IMR-90 (cell line): Measurements from ENCODE around the gene SLC30A10. TPM values are rescaled to one million over a fixed set of nuclear protein-coding genes. Genes with fewer than 3 reads are reported as not detected.

Experiments
- ATAC-seq: fragments of 200-7000 bp; cut with Tn5 transposase; 2 replicates; pipeline ENCODE4 v1.9.1; 2020; ENCODE audit warnings: low read depth, mild to moderate bottlenecking, moderate library complexity
- BruUV-seq: library from RNA; stranded (reverse); fragments of 400-500 nt; replicated peaks from 2 replicates; lab custom pipeline; 2021; lab: Mats Ljungman, UMichigan
- CTCF ChIA-PET: fragments of 300-600 bp; formaldehyde crosslinking; extraction: SDS; loops from one replicate; lab custom pipeline; 2021; ENCODE audit warnings: antibody characterized with exemption; lab: Yijun Ruan, JAX
- POLR2A ChIA-PET: fragments of 300-600 bp; sonication (Branson Sonifier 250); formaldehyde crosslinking; loops from one replicate; lab custom pipeline; 2022; ENCODE audit warnings: antibody characterized with exemption; ENCODE audit not compliant: unreplicated experiment; lab: Charles Lee
- DNase-seq: peaks from one replicate; pipeline ENCODE4 v3.0.0; 2013
- H2AFZ ChIP-seq: replicated peaks from 2 replicates; pipeline ENCODE3; 2013; ENCODE audit warnings: low read length, mild to moderate bottlenecking; ENCODE audit not compliant: poor library complexity
- H2AK5ac ChIP-seq: 2 replicates; pipeline ENCODE4 v1.6.1; 2013; ENCODE audit warnings: low read depth, low read length, inconsistent platforms
- H2AK9ac ChIP-seq: replicated peaks from 2 replicates; pipeline ENCODE3; 2013; ENCODE audit warnings: mild to moderate bottlenecking, low read depth, low read length, moderate library complexity; ENCODE audit not compliant: poor library complexity
- H2BK120ac ChIP-seq: 2 replicates; pipeline ENCODE4 v1.6.1; 2013; ENCODE audit warnings: low read depth, low read length, inconsistent platforms
- H2BK15ac ChIP-seq: 3 replicates; pipeline ENCODE4 v1.6.1; 2013; ENCODE audit warnings: low read depth, low read length, inconsistent platforms
- H2BK20ac ChIP-seq: 2 replicates; pipeline ENCODE4 v1.6.1; 2013; ENCODE audit warnings: low read depth, mild to moderate bottlenecking, inconsistent platforms, low read length, moderate library complexity
- H2BK5ac ChIP-seq: 2 replicates; pipeline ENCODE4 v1.6.1; 2013; ENCODE audit warnings: mild to moderate bottlenecking, low read depth, low read length, inconsistent platforms; ENCODE audit not compliant: poor library complexity, severe bottlenecking
- H3K14ac ChIP-seq: replicated peaks from 2 replicates; pipeline ENCODE4 v1.6.1; 2013; ENCODE audit warnings: low read depth, low read length, inconsistent platforms
- H3K18ac ChIP-seq: 2 replicates; pipeline ENCODE4 v1.6.1; 2013; ENCODE audit warnings: low read depth, low read length, control low read depth
- H3K23ac ChIP-seq: 2 replicates; pipeline ENCODE4 v1.6.1; 2013; ENCODE audit warnings: low read depth, low read length, inconsistent platforms
- H3K27ac ChIP-seq: 2 replicates; pipeline ENCODE4 v1.5.1; 2013; ENCODE audit warnings: mild to moderate bottlenecking, control low read depth, low read length; ENCODE audit not compliant: insufficient read depth
- H3K27me3 ChIP-seq: 2 replicates; pipeline ENCODE4 v1.6.1; 2013; ENCODE audit warnings: low read length; ENCODE audit not compliant: control insufficient read depth, insufficient read depth
- H3K36me3 ChIP-seq: 2 replicates; pipeline ENCODE4 v1.6.1; 2013; ENCODE audit warnings: low read length, mixed read lengths; ENCODE audit not compliant: control insufficient read depth, insufficient read depth
- H3K4ac ChIP-seq: 2 replicates; pipeline ENCODE4 v1.6.1; 2013; ENCODE audit warnings: low read depth, low read length, inconsistent platforms
- H3K4me1 ChIP-seq: 2 replicates; pipeline ENCODE4 v1.6.1; 2013; ENCODE audit warnings: low read length, mixed read lengths; ENCODE audit not compliant: control insufficient read depth, insufficient read depth
- H3K4me2 ChIP-seq: 2 replicates; pipeline ENCODE4 v1.6.1; 2013; ENCODE audit warnings: low read depth, mild to moderate bottlenecking, control low read depth, low read length, moderate library complexity
- H3K4me3 ChIP-seq: 2 replicates; pipeline ENCODE4 v1.5.1; 2013; ENCODE audit warnings: low read depth, mild to moderate bottlenecking, control low read depth, low read length, moderate library complexity; ENCODE audit not compliant: insufficient read depth
- H3K56ac ChIP-seq: 2 replicates; pipeline ENCODE4 v1.6.1; 2013; ENCODE audit warnings: low read length, inconsistent platforms; ENCODE audit not compliant: insufficient read depth; ENCODE audit errors: extremely low read depth
- H3K79me1 ChIP-seq, 2 experiments: 2 replicates each; pipeline ENCODE4 v1.6.1; 2013; ENCODE audit warnings: low read length in 2 of 2, inconsistent platforms in 1 of 2, low read depth in 1 of 2
- H3K9ac ChIP-seq: 2 replicates; pipeline ENCODE4 v1.6.1; 2013; ENCODE audit warnings: low read depth, low read length, control low read depth
- H3K9me1 ChIP-seq: 2 replicates; pipeline ENCODE4 v1.6.1; 2013; ENCODE audit warnings: low read length, inconsistent platforms; ENCODE audit not compliant: insufficient read depth
- H3K9me3 ChIP-seq: 2 replicates; pipeline ENCODE4 v1.6.1; 2013; ENCODE audit warnings: low read length; ENCODE audit not compliant: control insufficient read depth, insufficient read depth
- H4K20me1 ChIP-seq: 2 replicates; pipeline ENCODE4 v1.6.1; 2013; ENCODE audit warnings: low read length, inconsistent platforms; ENCODE audit not compliant: insufficient read depth
- H4K5ac ChIP-seq: 2 replicates; pipeline ENCODE4 v1.6.1; 2013; ENCODE audit warnings: mild to moderate bottlenecking, low read depth, low read length, control low read depth
- H4K8ac ChIP-seq, 2 experiments: 2 replicates each; pipeline ENCODE4 v1.6.1; 2013; ENCODE audit warnings: low read depth in 2 of 2, low read length in 2 of 2, control low read depth in 1 of 2, inconsistent platforms in 1 of 2
- H4K91ac ChIP-seq: 2 replicates; pipeline ENCODE4 v1.6.1; 2013; ENCODE audit warnings: low read depth, low read length, inconsistent platforms; ENCODE audit not compliant: insufficient read depth
- BHLHE40 ChIP-seq: fragments of 150-350 bp; IDR thresholded peaks from 2 replicates; pipeline ENCODE4 v1.6.1; 2016; ENCODE audit warnings: mild to moderate bottlenecking, low read depth, low read length
- CEBPB ChIP-seq: IDR thresholded peaks from 2 replicates; pipeline ENCODE4 v1.6.1; 2012; ENCODE audit warnings: low read depth, low read length, improper control_type of control experiment
- CHD1 ChIP-seq: IDR thresholded peaks from 2 replicates; pipeline ENCODE4 v1.6.1; 2012; ENCODE audit warnings: low read depth, low read length, improper control_type of control experiment
- FOS ChIP-seq: fragments of 150-350 bp; IDR thresholded peaks from 2 replicates; pipeline ENCODE4 v1.6.1; 2016; ENCODE audit warnings: low read depth, low read length
- MAFK ChIP-seq: IDR thresholded peaks from 2 replicates; pipeline ENCODE4 v1.6.1; 2012; ENCODE audit warnings: low read depth, low read length, improper control_type of control experiment
- MAZ ChIP-seq: IDR thresholded peaks from 2 replicates; pipeline ENCODE4 v1.6.1; 2012; ENCODE audit warnings: low read depth, mild to moderate bottlenecking, low read length, improper control_type of control experiment, moderate library complexity, borderline replicate concordance
- MXI1 ChIP-seq: IDR thresholded peaks from 2 replicates; pipeline ENCODE4 v1.6.1; 2012; ENCODE audit warnings: low read depth, mild to moderate bottlenecking, low read length, moderate library complexity, borderline replicate concordance
- NFE2L2 ChIP-seq: fragments of 150-350 bp; IDR thresholded peaks from 2 replicates; pipeline ENCODE4 v1.6.1; 2016; ENCODE audit warnings: low read depth, mild to moderate bottlenecking, low read length
- POLR2A ChIP-seq: IDR thresholded peaks from 2 replicates; pipeline ENCODE4 v1.6.1; 2012; ENCODE audit warnings: mild to moderate bottlenecking, low read depth, low read length
- RAD21 ChIP-seq: IDR thresholded peaks from 2 replicates; pipeline ENCODE4 v1.6.1; 2012; ENCODE audit warnings: low read length, improper control_type of control experiment
- RCOR1 ChIP-seq: IDR thresholded peaks from 2 replicates; pipeline ENCODE4 v1.6.1; 2012; ENCODE audit warnings: mild to moderate bottlenecking, low read length, improper control_type of control experiment; ENCODE audit not compliant: insufficient replicate concordance
- RFX5 ChIP-seq: IDR thresholded peaks from 2 replicates; pipeline ENCODE4 v1.8.0; 2012; ENCODE audit warnings: low read depth, mild to moderate bottlenecking, low read length, moderate library complexity
- SMC3 ChIP-seq: fragments of 150-350 bp; IDR thresholded peaks from 2 replicates; pipeline ENCODE4 v1.6.1; 2016; ENCODE audit warnings: low read depth, mild to moderate bottlenecking, antibody characterized with exemption, low read length, moderate library complexity
- dilution Hi-C: fragments of 300-500 bp; cut with HindIII; formaldehyde crosslinking; loops from one replicate; pipeline ENCODE4 v1.14.3; 2018; ENCODE audit warnings: low sequenced_read_pairs; ENCODE audit not compliant: unreplicated experiment
- in situ Hi-C: fragments of 300-500 bp; cut with MboI; formaldehyde crosslinking; loops from 3 replicates; pipeline ENCODE4 v1.14.3; 2019; ENCODE audit warnings: low sequenced_read_pairs, inconsistent platforms, mixed read lengths
- intact Hi-C: fragments of 100-400 bp; cut with micrococcal nuclease; formaldehyde crosslinking; loops from 2 replicates; pipeline ENCODE4 v1.10.0; 2022
- polyA plus RNA-seq, 3 experiments: library from polyadenylated mRNA; depleted of rRNA; stranded (reverse); fragments of >200 nt; gene quantifications; 2 replicates each; pipeline ENCODE4 v1.2.3, GENCODE V29; 2012; ENCODE audit warnings: low replicate concordance in 1 of 3
- total RNA-seq: library from RNA; depleted of rRNA; stranded (reverse); fragments of >200 nt; gene quantifications from 2 replicates; pipeline ENCODE4 v1.2.3, GENCODE V29; 2012
- TF ChIP-seq, protein P1 (sequence below): fragments of 150-350 bp; IDR thresholded peaks from 2 replicates; pipeline ENCODE4 v1.6.1; 2016; ENCODE audit warnings: low read depth, mild to moderate bottlenecking, low read length, moderate library complexity, borderline replicate concordance
- TF ChIP-seq, protein P2 (sequence below): conservative IDR thresholded peaks from 2 replicates; pipeline ENCODE4 v1.5.1; 2012; ENCODE audit warnings: mild to moderate bottlenecking, low read depth, low read length, improper control_type of control experiment
- TF ChIP-seq, protein P3 (sequence below): fragments of 150-350 bp; IDR thresholded peaks from 2 replicates; pipeline ENCODE4 v1.6.1; 2017; ENCODE audit warnings: mild to moderate bottlenecking, antibody characterized with exemption, low read length, low read depth

Gene SLC30A10
- total and polyA plus RNA-seq, 2 of the 4 experiments (the other 2 are of a cell fraction): not detected

- no peak for ATAC-seq
- Histone ChIP-seq H2BK20ac (no peak overlapping the region), H3K27ac (no peak overlapping the region), H4K91ac (no peak overlapping the region), H3K9ac (no peak overlapping the region), H4K5ac (no peak overlapping the region), H3K4me2 (no peak overlapping the region), H2BK5ac (no peak overlapping the region), H4K20me1 (no peaks in the 10 kb centered on the region), H3K14ac (no peak overlapping the region), H4K8ac (no peak overlapping the region), H2AK9ac (no peak overlapping the region), H3K36me3 (no peaks in the 10 kb centered on the region), H3K9me1 (no peaks in the 10 kb centered on the region), H2AK5ac (no peak overlapping the region), H3K23ac (no peak overlapping the region), H3K9me3 (no peaks in the 10 kb centered on the region), H2BK15ac (no peak overlapping the region), H3K56ac (no peak overlapping the region), H3K4me3 (no peak overlapping the region), H3K4ac (no peak overlapping the region), H2AFZ (no peak overlapping the region), H2BK120ac (no peak overlapping the region), H3K79me1 (no peaks in the 10 kb centered on the region), H3K4me1 (no peaks in the 10 kb centered on the region), H3K27me3 (no peaks in the 10 kb centered on the region), H3K18ac (no peak overlapping the region)
- DNase-seq: no peak
- dilution Hi-C loops (no loop called here), in situ Hi-C loops (no loop called here), intact Hi-C loops (no loop called here)
- ChIA-PET CTCF (no interaction called here), POLR2A (no interaction called here)
- TF ChIP-seq CEBPB: no peak
- TF ChIP-seq RFX5: no peak
- TF ChIP-seq CHD1: no peak
- no peak for TF ChIP-seq NFE2L2
- no peak for TF ChIP-seq RCOR1
- no peak for TF ChIP-seq POLR2A
- TF ChIP-seq, protein P1, sequence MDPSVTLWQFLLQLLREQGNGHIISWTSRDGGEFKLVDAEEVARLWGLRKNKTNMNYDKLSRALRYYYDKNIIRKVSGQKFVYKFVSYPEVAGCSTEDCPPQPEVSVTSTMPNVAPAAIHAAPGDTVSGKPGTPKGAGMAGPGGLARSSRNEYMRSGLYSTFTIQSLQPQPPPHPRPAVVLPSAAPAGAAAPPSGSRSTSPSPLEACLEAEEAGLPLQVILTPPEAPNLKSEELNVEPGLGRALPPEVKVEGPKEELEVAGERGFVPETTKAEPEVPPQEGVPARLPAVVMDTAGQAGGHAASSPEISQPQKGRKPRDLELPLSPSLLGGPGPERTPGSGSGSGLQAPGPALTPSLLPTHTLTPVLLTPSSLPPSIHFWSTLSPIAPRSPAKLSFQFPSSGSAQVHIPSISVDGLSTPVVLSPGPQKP: no peak
- no peak for TF ChIP-seq MAZ
- no peak for TF ChIP-seq MAFK
- no peak for TF ChIP-seq MXI1
- TF ChIP-seq SMC3: no peak
- TF ChIP-seq, protein P2, sequence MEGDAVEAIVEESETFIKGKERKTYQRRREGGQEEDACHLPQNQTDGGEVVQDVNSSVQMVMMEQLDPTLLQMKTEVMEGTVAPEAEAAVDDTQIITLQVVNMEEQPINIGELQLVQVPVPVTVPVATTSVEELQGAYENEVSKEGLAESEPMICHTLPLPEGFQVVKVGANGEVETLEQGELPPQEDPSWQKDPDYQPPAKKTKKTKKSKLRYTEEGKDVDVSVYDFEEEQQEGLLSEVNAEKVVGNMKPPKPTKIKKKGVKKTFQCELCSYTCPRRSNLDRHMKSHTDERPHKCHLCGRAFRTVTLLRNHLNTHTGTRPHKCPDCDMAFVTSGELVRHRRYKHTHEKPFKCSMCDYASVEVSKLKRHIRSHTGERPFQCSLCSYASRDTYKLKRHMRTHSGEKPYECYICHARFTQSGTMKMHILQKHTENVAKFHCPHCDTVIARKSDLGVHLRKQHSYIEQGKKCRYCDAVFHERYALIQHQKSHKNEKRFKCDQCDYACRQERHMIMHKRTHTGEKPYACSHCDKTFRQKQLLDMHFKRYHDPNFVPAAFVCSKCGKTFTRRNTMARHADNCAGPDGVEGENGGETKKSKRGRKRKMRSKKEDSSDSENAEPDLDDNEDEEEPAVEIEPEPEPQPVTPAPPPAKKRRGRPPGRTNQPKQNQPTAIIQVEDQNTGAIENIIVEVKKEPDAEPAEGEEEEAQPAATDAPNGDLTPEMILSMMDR: no peak
- TF ChIP-seq BHLHE40: no peak
- TF ChIP-seq FOS: no peak
- TF ChIP-seq, protein P3, sequence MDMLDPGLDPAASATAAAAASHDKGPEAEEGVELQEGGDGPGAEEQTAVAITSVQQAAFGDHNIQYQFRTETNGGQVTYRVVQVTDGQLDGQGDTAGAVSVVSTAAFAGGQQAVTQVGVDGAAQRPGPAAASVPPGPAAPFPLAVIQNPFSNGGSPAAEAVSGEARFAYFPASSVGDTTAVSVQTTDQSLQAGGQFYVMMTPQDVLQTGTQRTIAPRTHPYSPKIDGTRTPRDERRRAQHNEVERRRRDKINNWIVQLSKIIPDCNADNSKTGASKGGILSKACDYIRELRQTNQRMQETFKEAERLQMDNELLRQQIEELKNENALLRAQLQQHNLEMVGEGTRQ: no peak
- TF ChIP-seq RAD21: no peak
- no TSS peak for BruUV-seq
Measured at GRCh38 chr1:219913005-219913770, 15.2 kb downstream of the SLC30A10 start.
